ENCODE results near the gene ZNF710. TPM values are rescaled to one million over a fixed set of nuclear protein-coding genes. Genes with fewer than 3 reads are reported as not detected.

Gene ZNF710
- total RNA-seq, 1 experiment from 2014 or later: 10.0 TPM

DNA sequence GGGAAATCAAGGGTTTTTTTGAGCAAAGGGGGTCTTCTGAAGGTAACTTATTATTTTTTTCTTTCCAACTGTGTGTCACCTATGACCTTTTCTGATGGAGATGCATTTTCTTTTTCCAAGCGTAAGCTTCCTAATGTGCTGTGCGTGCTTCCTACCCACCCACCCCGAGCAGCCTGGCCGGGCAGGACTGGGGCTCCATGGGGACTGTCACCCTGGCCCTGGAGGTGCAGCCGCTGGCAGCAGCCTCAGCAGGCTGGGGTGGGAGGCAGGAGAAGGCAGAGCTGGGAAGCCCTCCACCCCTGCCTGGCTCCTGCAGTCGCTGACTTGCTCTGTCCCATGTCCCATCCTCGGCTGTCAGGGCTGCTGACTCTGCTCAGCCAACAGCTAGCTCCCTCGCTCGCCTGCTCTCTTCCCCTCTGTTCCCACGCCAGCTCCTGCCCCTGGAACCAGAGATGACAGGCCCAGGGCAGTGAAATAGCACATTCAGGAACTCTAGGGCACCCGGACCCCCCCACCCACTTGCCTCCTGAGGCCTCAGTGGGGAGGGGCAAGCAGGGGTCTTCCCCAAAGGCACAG lies 79.8 kb downstream of the ZNF710 start:
- TF ChIP-seq JUND (IDR thresholded peaks at IDR 0.05): no peak
- no peak for TF ChIP-seq ATF3 (IDR thresholded peaks at IDR 0.05)
- H3K4me1 ChIP-seq (ENCODE audit: control insufficient read depth in 1 of 2, insufficient read depth in 2 of 2, low read length in 2 of 2): peaks cover 4 to 10% of the 10 kb centered on the region in 2 experiments
- ChIA-PET RAD21 (ENCODE audit: low non-redundant PET in 1 of 2, low total read pairs in 2 of 2, uncharacterized antibody in 2 of 2, unreplicated experiment in 2 of 2) (no interaction called here), POLR2A (no interaction called here), CTCF (no interaction called here)
- no peak overlapping the region for H3K4me2 ChIP-seq (ENCODE audit: low read length)
- H3K9me3 ChIP-seq (ENCODE audit: control insufficient read depth in 1 of 2, insufficient read depth in 1 of 2, low read depth in 1 of 2, low read length in 2 of 2): no peaks in the 10 kb centered on the region
- H2AFZ ChIP-seq (ENCODE audit: low read depth, low read length, poor library complexity, severe bottlenecking): no peak overlapping the region
- BruUV-seq (replicated peaks): no TSS peak
- no peaks in the 10 kb centered on the region for H3K79me2 ChIP-seq (ENCODE audit: insufficient read depth, low read length)
- no peak for DNase-seq (ENCODE audit: low read depth, low spot score)
- no peaks in the 10 kb centered on the region for H3K27me3 ChIP-seq (ENCODE audit: insufficient read depth, low read length)
- intact Hi-C loops (cut with micrococcal nuclease): no loop called here
- no peak for ATAC-seq
- H3K9me2 ChIP-seq (ENCODE audit: insufficient read depth): no peaks in the 10 kb centered on the region
- no peak overlapping the region for H3K9ac ChIP-seq (ENCODE audit: low read length)
- H3K36me3 ChIP-seq (ENCODE audit: control insufficient read depth in 1 of 2, insufficient read depth in 2 of 2, low read length in 2 of 2): no peaks in the 10 kb centered on the region; a peak in 1 of 4 replicates
- no peaks in the 10 kb centered on the region for H4K20me1 ChIP-seq (ENCODE audit: insufficient read depth)
- H3K27ac ChIP-seq (ENCODE audit: low read depth, low read length): no peak overlapping the region
- no peak overlapping the region for H3K4me3 ChIP-seq (replicated peaks in 1 of 2; ENCODE audit: low read depth in 1 of 2, low read length in 2 of 2)

DNA sequence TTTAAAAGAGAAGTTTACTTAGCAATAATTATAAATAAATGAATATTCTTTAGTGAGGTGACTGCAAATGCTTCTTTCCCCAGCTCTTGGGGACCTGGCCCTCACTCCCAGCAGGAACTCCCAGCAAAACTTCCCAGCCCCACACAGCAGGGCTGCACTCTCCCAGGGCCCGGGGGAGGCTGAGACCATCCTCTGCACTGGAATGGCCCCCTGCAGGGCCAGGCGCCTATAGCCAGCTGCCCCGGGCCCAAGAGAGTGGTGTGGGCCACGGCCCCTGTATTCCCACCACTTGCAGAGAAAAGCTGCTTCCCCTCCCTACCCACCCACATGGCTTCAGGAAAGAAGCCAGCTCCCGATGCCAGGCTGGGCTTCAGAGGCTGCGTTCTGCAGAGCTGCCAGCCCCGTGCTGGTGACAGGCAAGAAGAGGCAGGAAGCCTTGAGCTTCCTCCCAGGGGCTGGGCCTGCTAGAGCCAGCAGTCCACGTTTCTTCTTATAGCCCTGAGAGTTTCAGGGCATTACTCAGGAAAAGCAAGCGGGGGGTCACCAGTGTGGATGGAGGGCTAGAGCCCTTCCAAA lies 81.1 kb downstream of the ZNF710 start:
- RAD21 ChIA-PET (ENCODE audit: low non-redundant PET in 1 of 2, low total read pairs in 2 of 2, uncharacterized antibody in 2 of 2, unreplicated experiment in 2 of 2): no interaction called here
- Histone ChIP-seq H4K20me1 (ENCODE audit: insufficient read depth) (no peaks in the 10 kb centered on the region), H3K9ac (ENCODE audit: low read length) (no peak overlapping the region), H2AFZ (ENCODE audit: low read depth, low read length, poor library complexity, severe bottlenecking) (no peak overlapping the region), H3K36me3 (ENCODE audit: control insufficient read depth in 1 of 2, insufficient read depth in 2 of 2, low read length in 2 of 2) (no peaks in the 10 kb centered on the region; a peak in 1 of 4 replicates), H3K9me2 (ENCODE audit: insufficient read depth) (no peaks in the 10 kb centered on the region), H3K27me3 (ENCODE audit: insufficient read depth, low read length) (no peaks in the 10 kb centered on the region), H3K27ac (ENCODE audit: low read depth, low read length) (no peak overlapping the region), H3K79me2 (ENCODE audit: insufficient read depth, low read length) (no peaks in the 10 kb centered on the region), H3K4me3 (replicated peaks in 1 of 2; ENCODE audit: low read depth in 1 of 2, low read length in 2 of 2) (no peak overlapping the region), H3K4me2 (ENCODE audit: low read length) (no peak overlapping the region), H3K9me3 (ENCODE audit: control insufficient read depth in 1 of 2, insufficient read depth in 1 of 2, low read depth in 1 of 2, low read length in 2 of 2) (no peaks in the 10 kb centered on the region), H3K4me1 (ENCODE audit: control insufficient read depth in 1 of 2, insufficient read depth in 2 of 2, low read length in 2 of 2) (peaks cover 0 to 4% of the 10 kb centered on the region in 2 experiments; a peak in 2 of 4 replicates)
- POLR2A ChIA-PET: interaction anchor here (0.7 kb wide), 1 partner anchor 322 kb away, joined by 4 read pairs; no protein-coding TSS in a partner anchor
- ATAC-seq: no peak
- CTCF ChIA-PET: no interaction called here
- intact Hi-C loops (cut with micrococcal nuclease): no loop called here
- DNase-seq (ENCODE audit: low read depth, low spot score): no peak
- BruUV-seq (replicated peaks): no TSS peak
- TF ChIP-seq POLR2A (IDR thresholded peaks at IDR 0.05; ENCODE audit: borderline replicate concordance, extremely low read depth, insufficient read depth, insufficient read length) (no peak), EZH2phosphoT487 (IDR thresholded peaks at IDR 0.05; ENCODE audit: borderline replicate concordance) (no peak), ZFX (IDR thresholded peaks at IDR 0.05) (no peak), ELF1 (IDR thresholded peaks at IDR 0.05; ENCODE audit: borderline replicate concordance, low read depth) (no peak), FOSL1 (IDR thresholded peaks at IDR 0.05; ENCODE audit: low read depth) (no peak), POLR2AphosphoS5 (IDR thresholded peaks at IDR 0.05; ENCODE audit: low read depth, low read length) (no peak), SIN3A (IDR thresholded peaks at IDR 0.05; ENCODE audit: low read depth) (no peak), MAX (IDR thresholded peaks at IDR 0.05) (no peak), SRF (IDR thresholded peaks at IDR 0.05; ENCODE audit: low read depth) (no peak), ATF3 (IDR thresholded peaks at IDR 0.05) (no peak), ZNF274 (IDR thresholded peaks at IDR 0.05; ENCODE audit: low read depth, low read length) (no peak), EGR1 (IDR thresholded peaks at IDR 0.05; ENCODE audit: low read depth) (no peak)
- TF ChIP-seq, protein P1, sequence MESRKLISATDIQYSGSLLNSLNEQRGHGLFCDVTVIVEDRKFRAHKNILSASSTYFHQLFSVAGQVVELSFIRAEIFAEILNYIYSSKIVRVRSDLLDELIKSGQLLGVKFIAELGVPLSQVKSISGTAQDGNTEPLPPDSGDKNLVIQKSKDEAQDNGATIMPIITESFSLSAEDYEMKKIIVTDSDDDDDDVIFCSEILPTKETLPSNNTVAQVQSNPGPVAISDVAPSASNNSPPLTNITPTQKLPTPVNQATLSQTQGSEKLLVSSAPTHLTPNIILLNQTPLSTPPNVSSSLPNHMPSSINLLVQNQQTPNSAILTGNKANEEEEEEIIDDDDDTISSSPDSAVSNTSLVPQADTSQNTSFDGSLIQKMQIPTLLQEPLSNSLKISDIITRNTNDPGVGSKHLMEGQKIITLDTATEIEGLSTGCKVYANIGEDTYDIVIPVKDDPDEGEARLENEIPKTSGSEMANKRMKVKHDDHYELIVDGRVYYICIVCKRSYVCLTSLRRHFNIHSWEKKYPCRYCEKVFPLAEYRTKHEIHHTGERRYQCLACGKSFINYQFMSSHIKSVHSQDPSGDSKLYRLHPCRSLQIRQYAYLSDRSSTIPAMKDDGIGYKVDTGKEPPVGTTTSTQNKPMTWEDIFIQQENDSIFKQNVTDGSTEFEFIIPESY (IDR thresholded peaks at IDR 0.05; ENCODE audit: extremely low read depth, insufficient replicate concordance, low read length): no peak
- TF ChIP-seq, protein P2, sequence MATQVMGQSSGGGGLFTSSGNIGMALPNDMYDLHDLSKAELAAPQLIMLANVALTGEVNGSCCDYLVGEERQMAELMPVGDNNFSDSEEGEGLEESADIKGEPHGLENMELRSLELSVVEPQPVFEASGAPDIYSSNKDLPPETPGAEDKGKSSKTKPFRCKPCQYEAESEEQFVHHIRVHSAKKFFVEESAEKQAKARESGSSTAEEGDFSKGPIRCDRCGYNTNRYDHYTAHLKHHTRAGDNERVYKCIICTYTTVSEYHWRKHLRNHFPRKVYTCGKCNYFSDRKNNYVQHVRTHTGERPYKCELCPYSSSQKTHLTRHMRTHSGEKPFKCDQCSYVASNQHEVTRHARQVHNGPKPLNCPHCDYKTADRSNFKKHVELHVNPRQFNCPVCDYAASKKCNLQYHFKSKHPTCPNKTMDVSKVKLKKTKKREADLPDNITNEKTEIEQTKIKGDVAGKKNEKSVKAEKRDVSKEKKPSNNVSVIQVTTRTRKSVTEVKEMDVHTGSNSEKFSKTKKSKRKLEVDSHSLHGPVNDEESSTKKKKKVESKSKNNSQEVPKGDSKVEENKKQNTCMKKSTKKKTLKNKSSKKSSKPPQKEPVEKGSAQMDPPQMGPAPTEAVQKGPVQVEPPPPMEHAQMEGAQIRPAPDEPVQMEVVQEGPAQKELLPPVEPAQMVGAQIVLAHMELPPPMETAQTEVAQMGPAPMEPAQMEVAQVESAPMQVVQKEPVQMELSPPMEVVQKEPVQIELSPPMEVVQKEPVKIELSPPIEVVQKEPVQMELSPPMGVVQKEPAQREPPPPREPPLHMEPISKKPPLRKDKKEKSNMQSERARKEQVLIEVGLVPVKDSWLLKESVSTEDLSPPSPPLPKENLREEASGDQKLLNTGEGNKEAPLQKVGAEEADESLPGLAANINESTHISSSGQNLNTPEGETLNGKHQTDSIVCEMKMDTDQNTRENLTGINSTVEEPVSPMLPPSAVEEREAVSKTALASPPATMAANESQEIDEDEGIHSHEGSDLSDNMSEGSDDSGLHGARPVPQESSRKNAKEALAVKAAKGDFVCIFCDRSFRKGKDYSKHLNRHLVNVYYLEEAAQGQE (IDR thresholded peaks at IDR 0.05; ENCODE audit: low read depth): no peak
